Stomach (tissue), 4 donors: ENCODE data around the gene ACTN4.

Source experiments
- EP300 ChIP-seq: sonication (generic); formaldehyde crosslinking; IDR thresholded peaks from one replicate; pipeline ENCODE4 v1.6.1; 2017; ENCODE audit warnings: antibody characterized with exemption
- POLR2A ChIP-seq, 4 donors: fragments of 450-650 bp; IDR thresholded peaks; one replicate each; pipeline ENCODE4 v1.6.1; 2016; ENCODE audit warnings: antibody characterized with exemption in 4 of 4, control low read depth in 2 of 4, mild to moderate bottlenecking in 1 of 4, moderate library complexity in 1 of 4
- POLR2AphosphoS5 ChIP-seq, 3 donors: sonication (generic); formaldehyde crosslinking; IDR thresholded peaks; one replicate each; pipeline ENCODE4 v1.6.1; 2016; ENCODE audit warnings: antibody characterized with exemption in 3 of 3
- TF ChIP-seq, protein P1 (sequence below), 7 experiments: fragments of 450-650 bp in 4 of 7; fragments of 200-600 bp in 3 of 7; sonication (generic) in 3 of 7; IDR thresholded peaks; one replicate each; pipeline ENCODE4 v1.5.1; 2016 to 2019; ENCODE audit warnings: antibody characterized with exemption in 7 of 7, control low read depth in 2 of 7, mild to moderate bottlenecking in 1 of 7

- TF ChIP-seq EP300, result no peak
- TF ChIP-seq POLR2A (IDR thresholded peaks at IDR 0.05), result no peak
- TF ChIP-seq, protein P1, sequence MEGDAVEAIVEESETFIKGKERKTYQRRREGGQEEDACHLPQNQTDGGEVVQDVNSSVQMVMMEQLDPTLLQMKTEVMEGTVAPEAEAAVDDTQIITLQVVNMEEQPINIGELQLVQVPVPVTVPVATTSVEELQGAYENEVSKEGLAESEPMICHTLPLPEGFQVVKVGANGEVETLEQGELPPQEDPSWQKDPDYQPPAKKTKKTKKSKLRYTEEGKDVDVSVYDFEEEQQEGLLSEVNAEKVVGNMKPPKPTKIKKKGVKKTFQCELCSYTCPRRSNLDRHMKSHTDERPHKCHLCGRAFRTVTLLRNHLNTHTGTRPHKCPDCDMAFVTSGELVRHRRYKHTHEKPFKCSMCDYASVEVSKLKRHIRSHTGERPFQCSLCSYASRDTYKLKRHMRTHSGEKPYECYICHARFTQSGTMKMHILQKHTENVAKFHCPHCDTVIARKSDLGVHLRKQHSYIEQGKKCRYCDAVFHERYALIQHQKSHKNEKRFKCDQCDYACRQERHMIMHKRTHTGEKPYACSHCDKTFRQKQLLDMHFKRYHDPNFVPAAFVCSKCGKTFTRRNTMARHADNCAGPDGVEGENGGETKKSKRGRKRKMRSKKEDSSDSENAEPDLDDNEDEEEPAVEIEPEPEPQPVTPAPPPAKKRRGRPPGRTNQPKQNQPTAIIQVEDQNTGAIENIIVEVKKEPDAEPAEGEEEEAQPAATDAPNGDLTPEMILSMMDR (IDR thresholded peaks at IDR 0.05), result no peak
- no peak for TF ChIP-seq POLR2AphosphoS5 (IDR thresholded peaks at IDR 0.05)
Measured at GRCh38 chr19:38744874-38745273, 97.4 kb downstream of the ACTN4 start.
